Liver (tissue), 9 donors: ENCODE results near the gene ADAR. TPM values are rescaled to one million over a fixed set of nuclear protein-coding genes. Genes with fewer than 3 reads are reported as not detected.

Experiments
- DNase-seq: peaks from one replicate; pipeline ENCODE4 v3.0.0-alpha.2; 2017; ENCODE audit warnings: low spot score
- H3K27ac ChIP-seq, 2 donors: one replicate each; pipeline ENCODE4 v1.7.0; 2013; ENCODE audit warnings: inconsistent platforms in 2 of 2, low read length in 2 of 2, control low read depth in 1 of 2, low read depth in 1 of 2, mild to moderate bottlenecking in 1 of 2
- H3K27me3 ChIP-seq, 4 donors: one replicate each; pipeline versions ENCODE4 v1.6.1 to v1.7.0; 2013; ENCODE audit warnings: low read length in 3 of 4, inconsistent platforms in 1 of 4, mild to moderate bottlenecking in 1 of 4, moderate library complexity in 1 of 4; ENCODE audit not compliant: control insufficient read depth in 4 of 4, insufficient read depth in 4 of 4
- H3K36me3 ChIP-seq, 4 donors: one replicate each; pipeline versions ENCODE4 v1.6.1 to v1.7.0; 2013; ENCODE audit warnings: low read length in 3 of 4, mild to moderate bottlenecking in 3 of 4, low read depth in 1 of 4, moderate library complexity in 1 of 4; ENCODE audit not compliant: control insufficient read depth in 4 of 4, insufficient read depth in 3 of 4
- H3K4me1 ChIP-seq, 4 donors: one replicate each; pipeline versions ENCODE4 v1.6.1 to v1.7.0; 2013; ENCODE audit warnings: low read length in 3 of 4, mild to moderate bottlenecking in 3 of 4, moderate library complexity in 1 of 4; ENCODE audit not compliant: control insufficient read depth in 4 of 4, insufficient read depth in 4 of 4
- H3K4me3 ChIP-seq, 3 donors: one replicate each; pipeline versions ENCODE4 v1.6.1 to v1.7.0; 2013; ENCODE audit warnings: low read length in 3 of 3, control low read depth in 1 of 3, low read depth in 1 of 3, mild to moderate bottlenecking in 1 of 3
- H3K9ac ChIP-seq, 2 donors: one replicate each; pipeline ENCODE4 v1.7.0; 2013; ENCODE audit warnings: low read length in 2 of 2, mild to moderate bottlenecking in 2 of 2, moderate library complexity in 2 of 2, control low read depth in 1 of 2, low read depth in 1 of 2
- H3K9me3 ChIP-seq, 4 donors: one replicate each; pipeline versions ENCODE4 v1.6.1 to v1.7.0; 2013; ENCODE audit warnings: low read length in 3 of 4; ENCODE audit not compliant: control insufficient read depth in 4 of 4
- CTCF ChIP-seq: fragments of 150-350 bp; IDR thresholded peaks from 2 replicates; pipeline ENCODE4 v1.5.1; 2017; ENCODE audit warnings: improper control_type of control experiment, low read depth, low read length; ENCODE audit not compliant: missing input control
- EGR1 ChIP-seq, 2 donors: IDR thresholded peaks; 2 replicates each; pipeline ENCODE4 v1.6.1; 2016 to 2018; ENCODE audit warnings: antibody characterized with exemption in 2 of 2, low read depth in 2 of 2
- FOXA1 ChIP-seq: IDR thresholded peaks from 2 replicates; pipeline ENCODE4 v1.6.1; 2016; ENCODE audit warnings: antibody characterized with exemption
- GABPA ChIP-seq, 2 donors: IDR thresholded peaks in 1 of 2; conservative IDR thresholded peaks in 1 of 2; 2 replicates each; pipeline ENCODE4 v1.6.1; 2016; ENCODE audit warnings: antibody characterized with exemption in 2 of 2, mild to moderate bottlenecking in 1 of 2, moderate library complexity in 1 of 2
- HNF4A ChIP-seq, 2 donors: conservative IDR thresholded peaks; 2 replicates each; pipeline ENCODE4 v1.6.1; 2016; ENCODE audit warnings: antibody characterized with exemption in 2 of 2, mild to moderate bottlenecking in 2 of 2
- HNF4G ChIP-seq: IDR thresholded peaks from 2 replicates; pipeline ENCODE4 v1.6.1; 2016; ENCODE audit warnings: antibody characterized with exemption
- REST ChIP-seq: IDR thresholded peaks from 2 replicates; pipeline ENCODE4 v1.6.1; 2016; ENCODE audit warnings: antibody characterized with exemption, mild to moderate bottlenecking
- RXRA ChIP-seq, 2 donors: IDR thresholded peaks; 2 replicates each; pipeline ENCODE4 v1.6.1; 2017 to 2018; ENCODE audit warnings: antibody characterized with exemption in 2 of 2, mild to moderate bottlenecking in 1 of 2
- SP1 ChIP-seq: IDR thresholded peaks from 2 replicates; pipeline ENCODE4 v1.6.1; 2018; ENCODE audit warnings: antibody characterized with exemption, mild to moderate bottlenecking
- TAF1 ChIP-seq: conservative IDR thresholded peaks from 2 replicates; pipeline ENCODE4 v1.6.1; 2016; ENCODE audit warnings: antibody characterized with exemption, mild to moderate bottlenecking
- YY1 ChIP-seq: IDR thresholded peaks from 2 replicates; pipeline ENCODE4 v1.6.1; 2016; ENCODE audit warnings: antibody characterized with exemption, mild to moderate bottlenecking
- ZBTB33 ChIP-seq: IDR thresholded peaks from 2 replicates; pipeline ENCODE4 v1.6.1; 2016; ENCODE audit warnings: antibody characterized with exemption
- WGBS: extraction: QIAGEN DNeasy Blood & Tissue Kit; methylation state at CpG from one replicate; pipeline ENCODE4 v1.1.7; 2013; 5-methylcytosine and 5-hydroxymethylcytosine counted together
- polyA plus RNA-seq, 2 donors: library from polyadenylated mRNA; stranded (reverse) in 1 of 2; unstranded in 1 of 2; fragments of 200-250 nt in 1 of 2; fragments of >200 nt in 1 of 2; fragmentation: Nextera tagmentation in 1 of 2; extraction: Ambion mirVana in 1 of 2; gene quantifications; one replicate each; pipeline versions ENCODE4 v1.2.1 to v1.2.3, GENCODE V29; 2013 to 2015
- total RNA-seq, 2 donors: library from RNA; depleted of rRNA; stranded (reverse); fragments of >200 nt; gene quantifications; one replicate each; pipeline ENCODE4 v1.2.3, GENCODE V29; 2014
- TF ChIP-seq, protein P1 (sequence below): IDR thresholded peaks from 2 replicates; pipeline ENCODE4 v1.6.1; 2016; ENCODE audit warnings: antibody characterized with exemption
- TF ChIP-seq, protein P2 (sequence below): IDR thresholded peaks from 2 replicates; pipeline ENCODE4 v1.6.1; 2016; ENCODE audit warnings: antibody characterized with exemption
- donor health status: healthy.
- donor health status: healthy.
- donor health status: healthy.
- donor health status: healthy.
- donor health status: healthy.

ADAR gene
- total and polyA plus RNA-seq, 4 donors, result 39.3 to 76.1 (median 51.1) TPM

GRCh38 chr1:154635171-154635570, 27.2 kb upstream of the ADAR start:
- WGBS, result 57% methylated on average over 2 of the region's 2 CpGs

More at GRCh38 chr1:154635171-154635570, 27.2 kb upstream of the ADAR start:
- H3K27ac ChIP-seq, result no peak overlapping the region
- H3K9me3 ChIP-seq, result peaks cover 0 to 1% (median 0%) of the 10 kb centered on the region in 4 donors
- no peak overlapping the region for H3K9ac ChIP-seq
- DNase-seq, result no peak
- H3K36me3 ChIP-seq, result no peaks in the 10 kb centered on the region
- no peak overlapping the region for H3K4me3 ChIP-seq
- peaks cover 0 to 3% (median 0%) of the 10 kb centered on the region in 4 donors for H3K27me3 ChIP-seq
- no peak for TF ChIP-seq TAF1
- no peak for TF ChIP-seq SP1
- no peak for TF ChIP-seq YY1
- no peak for TF ChIP-seq HNF4A (conservative IDR thresholded peaks at IDR 0.05)
- TF ChIP-seq FOXA1, result no peak
- no peak for TF ChIP-seq HNF4G
- no peak for TF ChIP-seq EGR1 (IDR thresholded peaks at IDR 0.05; ENCODE audit: low read depth in 2 of 2)
- TF ChIP-seq GABPA (IDR thresholded peaks at IDR 0.05 in 1 of 2, conservative IDR thresholded peaks at IDR 0.05 in 1 of 2), result no peak
- TF ChIP-seq, protein P1, sequence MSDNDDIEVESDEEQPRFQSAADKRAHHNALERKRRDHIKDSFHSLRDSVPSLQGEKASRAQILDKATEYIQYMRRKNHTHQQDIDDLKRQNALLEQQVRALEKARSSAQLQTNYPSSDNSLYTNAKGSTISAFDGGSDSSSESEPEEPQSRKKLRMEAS, result no peak
- TF ChIP-seq, protein P2, sequence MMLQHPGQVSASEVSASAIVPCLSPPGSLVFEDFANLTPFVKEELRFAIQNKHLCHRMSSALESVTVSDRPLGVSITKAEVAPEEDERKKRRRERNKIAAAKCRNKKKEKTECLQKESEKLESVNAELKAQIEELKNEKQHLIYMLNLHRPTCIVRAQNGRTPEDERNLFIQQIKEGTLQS, result no peak
- TF ChIP-seq ZBTB33, result no peak
- TF ChIP-seq CTCF, result no peak
- no peak for TF ChIP-seq RXRA (IDR thresholded peaks at IDR 0.05)
- no peak for TF ChIP-seq REST
- H3K4me1 ChIP-seq, result no peaks in the 10 kb centered on the region
